GM21717 (cell line): ENCODE results near the gene DIDO1.
"Not testable (repeated sequence)": the region's sequence is repeated elsewhere in the genome, so short reads cannot be mapped to it uniquely, and the experiment has no call there.

Source experiments
- ATAC-seq: cut with Tn5 transposase; IDR thresholded peaks from one replicate; pipeline ENCODE4 v1.9.1; 2021; ENCODE audit warnings: mild to moderate bottlenecking, moderate library complexity; ENCODE audit not compliant: unreplicated experiment

Gene DIDO1

DNA sequence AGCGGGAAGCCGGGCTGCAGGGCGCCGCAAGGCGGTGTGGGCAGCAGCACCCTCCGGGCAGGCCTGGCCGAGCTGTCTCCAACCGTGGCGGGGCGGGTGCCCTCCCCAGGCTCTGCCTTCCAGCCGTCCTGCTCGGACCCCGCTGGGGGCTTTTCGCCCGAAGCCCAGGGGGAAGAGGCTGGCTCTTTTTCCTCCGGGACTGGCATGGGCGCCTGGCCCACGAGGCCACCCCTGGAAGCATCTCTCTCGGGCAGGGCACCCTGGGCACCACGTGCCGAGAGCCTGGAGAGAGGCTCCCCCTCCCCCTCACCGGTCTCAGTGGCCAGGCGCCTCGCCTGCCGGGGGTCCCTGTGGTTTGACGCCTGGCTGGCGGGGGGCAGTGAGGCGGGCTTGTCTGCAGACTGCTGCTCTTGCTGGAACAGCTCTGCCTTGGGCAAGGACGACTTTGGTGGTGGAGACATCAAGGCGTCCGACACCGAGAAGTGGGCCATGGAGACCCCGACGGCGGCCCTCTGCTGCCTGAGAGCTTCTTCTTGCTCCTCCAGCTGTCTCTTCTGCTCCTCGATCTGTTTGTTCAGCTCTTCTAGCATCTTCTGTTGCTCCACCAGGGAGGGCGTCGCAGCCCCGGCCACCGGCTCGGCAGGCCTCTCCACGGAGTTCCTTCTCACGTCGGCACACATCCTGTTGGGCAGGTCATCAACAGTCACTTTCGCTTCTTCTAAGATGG is 45.2 kb downstream of the DIDO1 start:
- ATAC-seq, result no peak

- no peak for ATAC-seq
Observed at GRCh38 chr20:62880147-62880934, 46.0 kb downstream of the DIDO1 start.

DNA sequence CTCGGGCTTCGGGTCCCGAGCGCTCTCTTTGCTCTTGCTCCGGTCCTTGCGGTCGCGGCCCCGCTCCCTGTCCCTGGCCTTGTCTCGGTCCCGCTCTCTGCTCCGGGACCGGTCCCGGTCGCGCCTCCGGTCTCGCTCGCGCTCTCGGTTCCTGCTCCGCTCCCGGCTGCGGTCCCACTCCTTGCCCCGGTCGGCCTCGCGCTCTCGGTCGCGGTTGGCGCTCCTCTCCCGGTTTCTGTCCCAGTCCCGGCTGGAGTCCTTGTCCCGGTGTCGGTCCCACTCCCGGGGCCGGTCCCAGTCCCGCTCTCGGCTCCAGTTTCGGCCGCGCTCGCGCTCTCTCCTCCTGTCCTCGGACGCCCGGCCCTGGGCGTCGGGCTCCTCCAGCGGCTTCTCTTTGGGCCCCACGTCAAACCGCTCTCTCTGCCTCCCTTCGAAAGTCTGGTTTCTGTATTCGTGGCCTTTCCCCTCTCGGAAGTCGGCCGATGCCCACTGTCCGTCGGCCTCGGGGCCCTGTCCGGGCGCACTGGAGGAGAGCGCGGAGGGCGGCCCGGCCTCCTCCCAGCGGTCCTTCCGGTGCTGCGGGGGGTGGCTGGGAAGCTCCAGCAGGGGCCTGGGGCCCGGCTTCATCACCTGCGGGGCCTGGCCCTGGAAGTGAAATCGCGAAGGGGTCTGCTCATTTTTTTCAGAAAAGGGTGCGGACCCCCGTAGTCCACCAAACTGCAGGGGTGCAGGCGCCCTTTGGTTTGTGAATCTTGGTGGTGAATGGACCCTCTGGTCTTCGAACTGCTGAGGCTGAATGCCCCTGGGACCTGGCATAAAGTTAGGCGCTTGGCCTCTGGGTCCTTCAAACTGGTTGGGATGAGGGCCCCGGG is 46.8 kb downstream of the DIDO1 start:
- ATAC-seq, result no peak

DNA sequence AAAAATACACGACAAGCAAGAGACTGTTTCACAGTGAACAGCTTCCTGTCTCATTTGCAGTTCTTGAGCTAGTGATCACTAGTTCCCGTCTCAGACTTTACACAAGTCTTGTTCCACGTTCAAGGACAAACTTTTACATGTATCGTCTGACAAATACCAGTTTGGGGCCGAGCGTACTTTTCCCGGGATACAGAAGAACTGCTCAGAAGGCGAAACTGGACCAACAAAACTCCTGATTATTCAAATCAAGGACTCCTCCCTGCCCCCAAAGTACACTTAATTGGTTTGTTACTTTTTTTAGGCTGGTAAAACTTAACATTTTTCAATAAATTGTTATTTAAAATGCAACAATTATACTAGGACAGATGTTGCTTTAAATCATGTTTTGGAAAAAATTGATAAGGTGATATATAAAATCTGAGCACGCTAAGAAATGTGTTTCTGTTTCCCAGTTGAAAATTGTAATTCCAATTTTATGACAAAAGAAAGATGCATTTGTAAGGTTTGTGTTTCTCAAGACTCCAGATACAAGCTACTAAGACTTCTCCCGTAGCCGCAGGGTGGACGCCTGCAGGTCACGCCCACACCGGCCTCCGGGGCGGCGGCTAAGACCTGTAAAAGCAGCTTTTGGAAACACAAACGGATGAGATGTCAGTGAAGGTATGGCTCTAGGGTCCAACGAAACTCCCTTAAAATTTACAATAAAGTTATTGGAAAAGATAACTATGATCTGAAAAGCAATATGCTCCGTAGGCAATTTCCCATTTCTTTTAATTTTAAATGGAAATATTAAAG is 47.9 kb downstream of the DIDO1 start:
- ATAC-seq, result no peak

- no peak for ATAC-seq
Observed at GRCh38 chr20:62876902-62877816, 49.1 kb downstream of the DIDO1 start.

- ATAC-seq, result no peak
Observed at GRCh38 chr20:62876501-62876901, 49.8 kb downstream of the DIDO1 start.

DNA sequence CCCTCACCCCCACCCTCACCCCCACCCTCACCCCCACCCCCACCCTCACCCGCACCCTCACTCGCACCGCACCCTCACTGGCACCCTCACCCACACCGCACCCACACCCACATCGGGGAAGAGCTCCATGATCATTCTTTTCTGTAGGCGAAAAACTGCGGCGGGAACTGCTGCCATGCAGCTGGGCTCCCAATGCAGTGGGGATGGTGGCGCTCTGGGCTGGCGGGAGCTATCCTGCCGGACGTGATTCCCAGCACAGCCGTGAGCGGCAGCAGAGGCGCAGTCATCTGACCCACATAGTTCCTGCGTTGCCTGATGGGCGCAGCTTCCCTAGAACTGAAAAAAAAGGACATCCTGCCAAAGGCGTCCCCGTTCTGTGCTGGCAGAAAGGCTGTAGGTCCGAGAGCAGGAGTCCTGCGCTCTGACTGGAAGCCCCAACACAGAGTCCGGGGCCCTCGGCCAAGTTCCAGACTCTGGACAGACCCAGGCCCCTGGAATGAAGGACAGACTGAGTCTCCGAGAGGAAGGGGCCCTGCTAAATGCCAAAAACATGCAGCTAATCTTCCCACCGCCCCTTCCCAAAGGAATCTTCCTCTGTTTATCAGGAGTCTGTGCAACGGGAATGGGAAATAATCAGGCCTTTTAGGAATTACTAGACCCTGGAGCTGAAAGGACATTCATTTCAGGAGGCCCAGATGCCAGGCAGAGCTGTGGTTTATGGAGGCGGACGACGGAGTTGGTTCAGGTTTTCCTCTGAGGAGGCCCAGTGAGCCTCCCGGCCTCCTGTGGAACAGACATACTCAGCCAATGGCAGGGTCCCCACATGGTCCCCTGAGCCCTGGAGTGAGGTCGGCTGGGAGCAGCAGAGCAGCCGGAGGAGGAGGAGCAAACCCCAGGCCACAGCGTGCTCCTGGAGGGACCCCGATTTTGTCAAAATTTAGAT is 50.6 kb downstream of the DIDO1 start:
- no peak for ATAC-seq

- no peak for ATAC-seq
Observed at GRCh38 chr20:62874964-62875344, 51.4 kb downstream of the DIDO1 start.

- not testable (repeated sequence) for ATAC-seq
Observed at GRCh38 chr20:62873681-62874031, 52.6 kb downstream of the DIDO1 start.

GRCh38 chr20:62873280-62873679 is 53.0 kb downstream of the DIDO1 start:
- ATAC-seq, result no peak

GRCh38 chr20:62872862-62873261 is 53.4 kb downstream of the DIDO1 start:
- ATAC-seq, result no peak

- no peak for ATAC-seq
Observed at GRCh38 chr20:62872184-62872847, 54.0 kb downstream of the DIDO1 start.

- no peak for ATAC-seq
Observed at GRCh38 chr20:62864207-62864606, 62.1 kb downstream of the DIDO1 start.

- ATAC-seq, result peak; percentile 66
Observed at GRCh38 chr20:62861726-62862336, 64.5 kb downstream of the DIDO1 start, which contains the start of gene TCFL5. Gene TCFL5, minus strand, starts transcription at chr20:62861822. Its CDS starts 152 bp downstream, at chr20:62861670.

GRCh38 chr20:62860924-62861691 is 65.2 kb downstream of the DIDO1 start:
- peak; percentile 24 for ATAC-seq

GRCh38 chr20:62860391-62860923 is 65.8 kb downstream of the DIDO1 start:
- ATAC-seq, result no peak
